GM12891 (cell line): ENCODE data around the gene SBK1.

Experiments used
- PAX5 ChIP-seq: IDR thresholded peaks from 2 replicates; pipeline ENCODE4 v1.6.1; 2011; ENCODE audit warnings: low read length, moderate library complexity, mild to moderate bottlenecking; ENCODE audit not compliant: insufficient read depth, severe bottlenecking
- POLR2A ChIP-seq: IDR thresholded peaks from 2 replicates; pipeline ENCODE4 v1.6.1; 2011; ENCODE audit warnings: low read depth, low read length, control low read depth
- POLR2AphosphoS5 ChIP-seq: IDR thresholded peaks from 2 replicates; pipeline ENCODE4 v1.6.1; 2011; ENCODE audit warnings: low read depth, low read length, control low read depth
- POU2F2 ChIP-seq: IDR thresholded peaks from 2 replicates; pipeline ENCODE4 v1.6.1; 2011; ENCODE audit warnings: low read depth, mild to moderate bottlenecking, control low read depth, low read length, moderate library complexity
- SPI1 ChIP-seq: IDR thresholded peaks from 2 replicates; pipeline ENCODE4 v1.6.1; 2011; ENCODE audit warnings: low read depth, low read length, control low read depth
- TAF1 ChIP-seq: IDR thresholded peaks from 2 replicates; pipeline ENCODE4 v1.6.1; 2011; ENCODE audit warnings: low read depth, low read length, control low read depth

- no peak for TF ChIP-seq SPI1
- no peak for TF ChIP-seq POLR2A
- TF ChIP-seq POLR2AphosphoS5: no peak
- no peak for TF ChIP-seq TAF1
- no peak for TF ChIP-seq POU2F2
- no peak for TF ChIP-seq PAX5
These were observed 23.7 kb downstream of the SBK1 start for GRCh38 chr16:28316054-28316453.
